Measurements from ENCODE around the gene DENND5A.
"Not testable (repeated sequence)": the region's sequence is repeated elsewhere in the genome, so short reads cannot be mapped to it uniquely, and the experiment has no call there.

Gene DENND5A

GRCh38 chr11:9214765-9215164 lies 50.4 kb downstream of the DENND5A start:
- in situ Hi-C loops (cut with MboI; ENCODE audit: low pct_unique_long_range_greater_than_20kb, low sequenced_read_pairs, unreplicated experiment), result no loop called here
- no peak for TF ChIP-seq CTCF (IDR thresholded peaks at IDR 0.05; ENCODE audit: extremely low read depth, insufficient read depth, missing control alignments)
- no peak for DNase-seq (ENCODE audit: low spot score)

- TF ChIP-seq CTCF (IDR thresholded peaks at IDR 0.05; ENCODE audit: extremely low read depth, insufficient read depth, missing control alignments), result no peak
- in situ Hi-C loops (cut with MboI; ENCODE audit: low pct_unique_long_range_greater_than_20kb, low sequenced_read_pairs, unreplicated experiment), result no loop called here
Measured at GRCh38 chr11:9211322-9211721, 53.8 kb downstream of the DENND5A start.

GRCh38 chr11:9210922-9211320 lies 54.2 kb downstream of the DENND5A start:
- in situ Hi-C loops (cut with MboI; ENCODE audit: low pct_unique_long_range_greater_than_20kb, low sequenced_read_pairs, unreplicated experiment), result no loop called here
- no peak for DNase-seq (ENCODE audit: low spot score)
- TF ChIP-seq CTCF (IDR thresholded peaks at IDR 0.05; ENCODE audit: extremely low read depth, insufficient read depth, missing control alignments), result no peak

More at GRCh38 chr11:9211322-9211721, 53.8 kb downstream of the DENND5A start:
- DNase-seq (ENCODE audit: low spot score), result no peak

GRCh38 chr11:9210224-9210921 lies 54.8 kb downstream of the DENND5A start:
- no peak for DNase-seq (ENCODE audit: low spot score)
- in situ Hi-C loops (cut with MboI; ENCODE audit: low pct_unique_long_range_greater_than_20kb, low sequenced_read_pairs, unreplicated experiment), result no loop called here
- TF ChIP-seq CTCF (IDR thresholded peaks at IDR 0.05; ENCODE audit: extremely low read depth, insufficient read depth, missing control alignments), result no peak

GRCh38 chr11:9209604-9210003 lies 55.5 kb downstream of the DENND5A start:
- DNase-seq (ENCODE audit: low spot score); in situ Hi-C loops (cut with MboI; ENCODE audit: low pct_unique_long_range_greater_than_20kb, low sequenced_read_pairs, unreplicated experiment): not testable (repeated sequence)

GRCh38 chr11:9208726-9209501 lies 56.2 kb downstream of the DENND5A start:
- in situ Hi-C loops (cut with MboI; ENCODE audit: low pct_unique_long_range_greater_than_20kb, low sequenced_read_pairs, unreplicated experiment), result no loop called here
- no peak for TF ChIP-seq CTCF (IDR thresholded peaks at IDR 0.05; ENCODE audit: extremely low read depth, insufficient read depth, missing control alignments)
- DNase-seq (ENCODE audit: low spot score), result no peak

- in situ Hi-C loops (cut with MboI; ENCODE audit: low pct_unique_long_range_greater_than_20kb, low sequenced_read_pairs, unreplicated experiment), result no loop called here
- no peak for TF ChIP-seq CTCF (IDR thresholded peaks at IDR 0.05; ENCODE audit: extremely low read depth, insufficient read depth, missing control alignments)
- no peak for DNase-seq (ENCODE audit: low spot score)
Measured at GRCh38 chr11:9207229-9207628, 57.9 kb downstream of the DENND5A start.

Measured in GM13977 (cell line).